ENCODE results near the gene SLC39A11. TPM values are rescaled to one million over a fixed set of nuclear protein-coding genes. Genes with fewer than 3 reads are reported as not detected.

Gene SLC39A11
- total RNA-seq, 1 experiment from 2014 or later, result 18.6 TPM

DNA sequence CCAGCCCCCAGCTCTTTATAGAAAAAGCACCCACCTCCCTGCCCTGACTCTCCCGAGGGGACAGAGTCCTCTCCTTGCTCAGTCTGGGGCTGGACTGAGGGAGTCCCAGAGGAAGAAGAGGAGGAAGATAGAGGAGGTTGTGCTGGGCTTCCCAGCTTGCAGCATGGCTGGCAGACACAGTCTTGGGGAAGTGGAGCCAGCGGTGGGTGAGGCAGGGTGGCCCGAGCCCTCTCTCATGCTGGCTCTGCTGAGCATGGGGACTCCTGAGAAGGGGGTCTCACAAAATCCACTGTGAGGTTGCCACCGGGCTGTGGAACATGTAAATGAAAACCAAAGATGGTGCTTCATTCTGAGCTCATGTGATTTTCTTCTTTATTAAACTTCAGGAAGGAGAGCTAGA lies 398.5 kb downstream of the SLC39A11 start:
- no peak for DNase-seq (ENCODE audit: low spot score)
- Histone ChIP-seq H3K4me1 (ENCODE audit: insufficient read depth, low read length, poor library complexity, severe bottlenecking) (no peaks in the 10 kb centered on the region), H3K27ac (ENCODE audit: low read depth, low read length, poor library complexity, severe bottlenecking) (no peak overlapping the region), H3K9me3 (ENCODE audit: low read depth, low read length, poor library complexity, severe bottlenecking) (no peaks in the 10 kb centered on the region), H3K4me3 (ENCODE audit: low read depth, low read length, poor library complexity, severe bottlenecking) (no peak overlapping the region), H3K36me3 (ENCODE audit: insufficient read depth, low read length, poor library complexity, severe bottlenecking) (no peaks in the 10 kb centered on the region), H3K27me3 (replicated peaks; ENCODE audit: insufficient read depth, low read depth, low read length, poor library complexity) (no peaks in the 10 kb centered on the region)
- POLR2A ChIA-PET (ENCODE audit: low non-redundant PET), result interaction anchor here (0.8 kb wide), 1 partner anchor 745 kb away, joined by 3 read pairs; no protein-coding TSS in a partner anchor
- no TSS peak for BruUV-seq (replicated peaks)
- intact Hi-C loops (cut with micrococcal nuclease; ENCODE audit: unreplicated experiment), result no loop called here
- CTCF ChIA-PET, result no interaction called here
- TF ChIP-seq EZH2 (IDR thresholded peaks at IDR 0.05; ENCODE audit: borderline replicate concordance, low read depth, low read length, poor library complexity, severe bottlenecking), result no peak
- TF ChIP-seq, protein P1, sequence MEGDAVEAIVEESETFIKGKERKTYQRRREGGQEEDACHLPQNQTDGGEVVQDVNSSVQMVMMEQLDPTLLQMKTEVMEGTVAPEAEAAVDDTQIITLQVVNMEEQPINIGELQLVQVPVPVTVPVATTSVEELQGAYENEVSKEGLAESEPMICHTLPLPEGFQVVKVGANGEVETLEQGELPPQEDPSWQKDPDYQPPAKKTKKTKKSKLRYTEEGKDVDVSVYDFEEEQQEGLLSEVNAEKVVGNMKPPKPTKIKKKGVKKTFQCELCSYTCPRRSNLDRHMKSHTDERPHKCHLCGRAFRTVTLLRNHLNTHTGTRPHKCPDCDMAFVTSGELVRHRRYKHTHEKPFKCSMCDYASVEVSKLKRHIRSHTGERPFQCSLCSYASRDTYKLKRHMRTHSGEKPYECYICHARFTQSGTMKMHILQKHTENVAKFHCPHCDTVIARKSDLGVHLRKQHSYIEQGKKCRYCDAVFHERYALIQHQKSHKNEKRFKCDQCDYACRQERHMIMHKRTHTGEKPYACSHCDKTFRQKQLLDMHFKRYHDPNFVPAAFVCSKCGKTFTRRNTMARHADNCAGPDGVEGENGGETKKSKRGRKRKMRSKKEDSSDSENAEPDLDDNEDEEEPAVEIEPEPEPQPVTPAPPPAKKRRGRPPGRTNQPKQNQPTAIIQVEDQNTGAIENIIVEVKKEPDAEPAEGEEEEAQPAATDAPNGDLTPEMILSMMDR (conservative IDR thresholded peaks at IDR 0.05; ENCODE audit: low read depth, low read length), result no peak

DNA sequence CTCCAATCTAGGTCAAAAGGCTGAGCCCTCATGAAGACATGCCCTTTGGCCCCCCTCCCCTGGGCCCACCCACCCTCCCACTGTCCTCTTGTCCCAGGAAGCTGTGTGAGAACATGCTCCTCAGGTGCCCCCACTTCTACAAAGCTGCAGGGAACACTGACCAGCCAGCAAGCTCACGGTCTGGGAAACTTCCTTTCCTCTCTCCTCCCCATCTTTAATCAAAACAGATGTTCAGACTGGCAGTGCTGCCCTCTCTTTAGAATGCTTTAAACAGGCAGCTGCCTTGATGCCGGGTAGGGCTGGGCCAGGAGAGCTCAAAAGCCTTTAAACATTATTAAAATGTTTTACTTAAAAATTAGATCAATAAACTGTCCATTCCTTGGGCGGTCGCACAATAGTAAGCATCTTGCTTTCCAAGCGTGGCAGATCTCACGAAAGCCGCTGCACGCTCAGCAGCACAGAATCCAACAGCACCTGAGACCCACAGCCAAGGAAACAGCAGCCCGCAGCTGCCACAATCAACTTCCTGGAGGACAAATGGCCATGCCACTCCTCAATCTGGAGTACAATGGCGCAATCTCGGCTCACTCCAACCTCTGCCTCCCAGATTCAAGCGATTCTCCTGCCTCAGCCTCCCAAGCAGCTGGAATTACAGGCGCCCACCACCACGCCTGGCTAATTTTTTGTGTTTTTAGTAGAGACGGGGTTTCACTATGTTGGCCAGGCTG lies 399.2 kb downstream of the SLC39A11 start:
- Histone ChIP-seq H3K4me3 (ENCODE audit: low read depth, low read length, poor library complexity, severe bottlenecking) (no peak overlapping the region), H3K27ac (ENCODE audit: low read depth, low read length, poor library complexity, severe bottlenecking) (no peak overlapping the region), H3K4me1 (ENCODE audit: insufficient read depth, low read length, poor library complexity, severe bottlenecking) (no peaks in the 10 kb centered on the region), H3K9me3 (ENCODE audit: low read depth, low read length, poor library complexity, severe bottlenecking) (no peaks in the 10 kb centered on the region), H3K27me3 (replicated peaks; ENCODE audit: insufficient read depth, low read depth, low read length, poor library complexity) (no peaks in the 10 kb centered on the region), H3K36me3 (ENCODE audit: insufficient read depth, low read length, poor library complexity, severe bottlenecking) (no peaks in the 10 kb centered on the region)
- TF ChIP-seq, protein P1 (conservative IDR thresholded peaks at IDR 0.05; ENCODE audit: low read depth, low read length), result no peak
- no peak for TF ChIP-seq EZH2 (IDR thresholded peaks at IDR 0.05; ENCODE audit: borderline replicate concordance, low read depth, low read length, poor library complexity, severe bottlenecking)
- DNase-seq (ENCODE audit: low spot score), result no peak
- BruUV-seq (replicated peaks), result no TSS peak
- ChIA-PET CTCF (no interaction called here), POLR2A (ENCODE audit: low non-redundant PET) (no interaction called here)
- intact Hi-C loops (cut with micrococcal nuclease; ENCODE audit: unreplicated experiment), result no loop called here

DNA sequence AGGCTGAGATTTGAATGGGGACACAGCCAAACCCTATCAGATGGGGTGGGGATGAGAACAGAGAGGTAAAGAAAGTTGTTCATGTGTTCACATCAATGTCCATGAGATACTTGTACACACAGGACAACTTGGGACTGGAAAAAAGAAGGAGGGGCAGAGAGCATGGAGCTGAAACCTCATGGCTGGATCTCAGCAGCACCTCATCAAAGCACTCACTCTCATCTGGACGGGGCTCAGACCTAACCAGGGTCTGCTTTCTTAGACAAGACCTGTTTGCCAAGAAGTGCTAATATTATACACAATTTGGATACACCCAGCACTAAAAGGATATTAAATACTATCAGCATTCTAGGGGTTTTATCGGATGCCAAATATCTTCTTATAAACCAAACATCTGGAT lies 399.8 kb downstream of the SLC39A11 start:
- intact Hi-C loops (cut with micrococcal nuclease; ENCODE audit: unreplicated experiment), result no loop called here
- H3K4me3 ChIP-seq (ENCODE audit: low read depth, low read length, poor library complexity, severe bottlenecking), result no peak overlapping the region
- TF ChIP-seq, protein P1 (conservative IDR thresholded peaks at IDR 0.05; ENCODE audit: low read depth, low read length), result no peak
- no peak for TF ChIP-seq EZH2 (IDR thresholded peaks at IDR 0.05; ENCODE audit: borderline replicate concordance, low read depth, low read length, poor library complexity, severe bottlenecking)
- DNase-seq (ENCODE audit: low spot score), result no peak
- no peaks in the 10 kb centered on the region for H3K4me1 ChIP-seq (ENCODE audit: insufficient read depth, low read length, poor library complexity, severe bottlenecking)
- POLR2A ChIA-PET (ENCODE audit: low non-redundant PET), result no interaction called here
- no peak overlapping the region for H3K27ac ChIP-seq (ENCODE audit: low read depth, low read length, poor library complexity, severe bottlenecking)
- no TSS peak for BruUV-seq (replicated peaks)
- CTCF ChIA-PET, result no interaction called here
- H3K36me3 ChIP-seq (ENCODE audit: insufficient read depth, low read length, poor library complexity, severe bottlenecking), result no peaks in the 10 kb centered on the region
- H3K9me3 ChIP-seq (ENCODE audit: low read depth, low read length, poor library complexity, severe bottlenecking), result no peaks in the 10 kb centered on the region
- no peaks in the 10 kb centered on the region for H3K27me3 ChIP-seq (replicated peaks; ENCODE audit: insufficient read depth, low read depth, low read length, poor library complexity)
